Measurements from ENCODE around the gene DEDD2.

- TF ChIP-seq CTCF (IDR thresholded peaks at IDR 0.05; ENCODE audit: borderline replicate concordance, extremely low read depth, low read length, poor library complexity, severe bottlenecking) (no peak), EZH2 (IDR thresholded peaks at IDR 0.05; ENCODE audit: borderline replicate concordance, low read depth, low read length, severe bottlenecking) (no peak)
These were observed 15.6 kb upstream of the DEDD2 start for GRCh38 chr19:42233106-42233505.

Data from DND-41 (cell line).